Glutamatergic neuron (in vitro differentiated cells): ENCODE results near the gene LPIN2. TPM values are rescaled to one million over a fixed set of nuclear protein-coding genes. Genes with fewer than 3 reads are reported as not detected.

ENCODE experiments used
- DNase-seq: peaks from one replicate; pipeline ENCODE4 v3.0.0; 2022
- H3K27ac Mint-ChIP-seq: one replicate; pipeline ENCODE4 v1.8.0; 2020; ENCODE audit warnings: mild to moderate bottlenecking, mixed read lengths, inconsistent platforms; ENCODE audit not compliant: unreplicated experiment
- H3K27me3 Mint-ChIP-seq: one replicate; pipeline ENCODE4 v1.8.0; 2020; ENCODE audit warnings: mild to moderate bottlenecking, moderate library complexity, mixed read lengths, inconsistent platforms; ENCODE audit not compliant: unreplicated experiment
- H3K36me3 Mint-ChIP-seq: one replicate; pipeline ENCODE4 v1.8.0; 2020; ENCODE audit warnings: mild to moderate bottlenecking, mixed read lengths, inconsistent platforms; ENCODE audit not compliant: unreplicated experiment
- H3K4me1 Mint-ChIP-seq: one replicate; pipeline ENCODE4 v1.8.0; 2020; ENCODE audit warnings: mild to moderate bottlenecking, low read depth, mixed read lengths, inconsistent platforms; ENCODE audit not compliant: unreplicated experiment
- H3K4me3 Mint-ChIP-seq: one replicate; pipeline ENCODE4 v1.8.0; 2020; ENCODE audit warnings: mild to moderate bottlenecking, mixed read lengths, inconsistent platforms; ENCODE audit not compliant: unreplicated experiment
- H3K9me3 Mint-ChIP-seq: one replicate; pipeline ENCODE4 v1.8.0; 2020; ENCODE audit warnings: mild to moderate bottlenecking, moderate library complexity, mixed read lengths, inconsistent platforms; ENCODE audit not compliant: unreplicated experiment
- CTCF ChIP-seq: fragments of 200-600 bp; sonication (generic); IDR thresholded peaks from one replicate; pipeline ENCODE4 v1.5.0; 2021; ENCODE audit not compliant: partially characterized antibody, unreplicated experiment
- total RNA-seq: library from RNA; stranded (reverse); fragmentation: NEBNext Ultra II Directional; extraction: Animal tissue kit (Norgen Biotek cat#: 25700); gene quantifications from one replicate; pipeline ENCODE4 v1.2.1, GENCODE V29; 2021; ENCODE audit not compliant: unreplicated experiment

LPIN2 gene
- total RNA-seq, 1 donor from 2014 or later = 7.6 TPM

GRCh38 chr18:2976218-2977132, 36.5 kb downstream of the LPIN2 start:
- no peaks in the 10 kb centered on the region for H3K27me3 Mint-ChIP-seq
- H3K4me3 Mint-ChIP-seq = no peak overlapping the region
- no peaks in the 10 kb centered on the region for H3K36me3 Mint-ChIP-seq
- H3K4me1 Mint-ChIP-seq = peaks cover 14% of the 10 kb centered on the region
- no peak overlapping the region for H3K27ac Mint-ChIP-seq
- no peak for TF ChIP-seq CTCF
- H3K9me3 Mint-ChIP-seq = no peaks in the 10 kb centered on the region
- no peak for DNase-seq

GRCh38 chr18:2974731-2975130, 38.2 kb downstream of the LPIN2 start:
- Mint-ChIP-seq H3K9me3 (no peaks in the 10 kb centered on the region), H3K27me3 (no peaks in the 10 kb centered on the region), H3K4me1 (peaks cover 20% of the 10 kb centered on the region), H3K27ac (no peak overlapping the region), H3K4me3 (no peak overlapping the region), H3K36me3 (no peaks in the 10 kb centered on the region)
- no peak for DNase-seq
- TF ChIP-seq CTCF = no peak

GRCh38 chr18:2971741-2972552, 41.0 kb downstream of the LPIN2 start:
- Mint-ChIP-seq H3K4me1 (peaks cover 24% of the 10 kb centered on the region), H3K9me3 (no peaks in the 10 kb centered on the region), H3K27ac (no peak overlapping the region), H3K4me3 (no peak overlapping the region), H3K36me3 (no peaks in the 10 kb centered on the region), H3K27me3 (no peaks in the 10 kb centered on the region)
- DNase-seq = no peak
- TF ChIP-seq CTCF = no peak

- DNase-seq = no peak
- Mint-ChIP-seq H3K4me3 (no peak overlapping the region), H3K4me1 (peaks cover 22% of the 10 kb centered on the region), H3K36me3 (no peaks in the 10 kb centered on the region), H3K27ac (no peak overlapping the region), H3K27me3 (no peaks in the 10 kb centered on the region), H3K9me3 (no peaks in the 10 kb centered on the region)
- TF ChIP-seq CTCF = no peak
Measured at GRCh38 chr18:2970772-2971659, 41.9 kb downstream of the LPIN2 start.
